ENCODE measurements around the gene SPATA12.
"Not testable (repeated sequence)": the region's sequence is repeated elsewhere in the genome, so short reads cannot be mapped to it uniquely, and the experiment has no call there.

SPATA12 gene

DNA sequence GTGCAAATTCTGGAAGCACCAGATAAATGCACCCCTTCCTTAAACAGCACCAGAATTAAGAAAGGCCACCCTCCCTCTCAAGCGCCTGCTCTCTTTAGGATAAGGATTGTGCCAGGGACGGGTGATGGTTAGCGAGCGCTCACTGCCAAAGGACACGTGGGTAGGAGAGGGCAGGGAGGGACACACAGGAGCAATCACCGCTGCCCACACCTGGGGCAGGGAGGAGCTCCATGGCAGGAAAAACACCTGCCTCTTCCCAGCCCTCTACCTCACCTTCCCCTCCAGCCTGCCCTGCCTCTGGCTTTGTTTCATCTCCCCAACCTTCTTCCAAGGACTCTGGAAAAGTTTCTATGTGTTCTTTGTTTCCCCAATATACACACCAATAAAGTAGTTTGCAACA lies 7.3 kb upstream of the SPATA12 start:
- DNase-seq: no peak

DNA sequence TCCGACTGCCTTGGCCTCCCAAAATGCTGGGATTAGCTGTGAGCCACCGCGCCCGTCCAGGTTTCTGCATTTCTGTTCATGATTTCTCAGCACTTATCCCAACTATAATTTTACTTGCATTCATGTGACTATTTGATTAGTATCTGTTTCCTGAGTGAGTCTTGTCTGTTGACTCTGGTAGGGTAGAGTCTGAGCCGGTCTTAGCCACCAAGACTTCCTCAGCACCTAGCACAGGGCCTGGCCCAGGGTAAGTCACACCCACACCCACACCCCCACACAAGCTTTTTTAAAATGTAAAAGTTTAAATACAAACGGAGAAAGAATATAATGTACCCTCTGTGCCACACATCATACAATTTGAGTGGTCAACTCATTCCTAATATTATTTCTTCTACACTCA lies 3.1 kb upstream of the SPATA12 start:
- no peak for DNase-seq

DNA sequence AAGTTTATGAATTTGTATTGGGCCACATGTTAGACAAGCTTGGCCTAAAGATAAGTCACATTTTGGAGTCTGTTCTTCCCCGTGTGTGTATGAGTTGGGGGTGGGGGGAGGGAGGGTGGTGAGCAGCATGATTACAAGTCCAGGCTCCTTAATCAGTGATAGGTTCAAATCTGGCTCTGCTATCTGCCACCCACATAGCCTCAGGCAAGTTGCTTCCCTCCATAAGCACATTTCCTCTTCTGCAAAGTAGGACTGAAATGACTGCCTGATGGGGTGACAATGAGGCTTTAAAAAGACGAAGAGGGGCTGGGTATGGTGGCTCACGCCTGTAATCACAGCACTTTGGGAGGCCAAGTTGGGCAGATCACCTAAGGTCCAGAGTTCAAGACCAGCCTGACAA lies 1.1 kb upstream of the SPATA12 start:
- DNase-seq: no peak

DNA sequence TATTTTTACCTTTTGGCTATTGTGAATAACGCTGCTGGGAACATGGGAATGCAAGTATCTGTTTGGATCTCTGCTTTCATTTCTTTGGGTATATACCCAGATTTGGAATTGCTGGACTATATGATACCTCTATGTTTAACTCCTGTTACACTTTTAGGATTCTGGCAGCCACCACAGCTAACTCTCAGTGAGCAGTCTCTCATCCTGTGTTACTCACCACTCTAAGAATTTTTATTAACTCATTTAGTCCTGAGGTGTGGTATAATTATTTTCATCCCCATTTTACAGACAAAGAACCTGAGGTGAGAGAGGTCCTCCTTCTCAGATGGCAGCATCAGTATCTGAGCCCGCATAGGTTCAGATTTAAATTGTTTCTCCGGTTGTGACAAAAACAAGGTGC lies 1.1 kb downstream of the SPATA12 start:
- DNase-seq: no peak

DNA sequence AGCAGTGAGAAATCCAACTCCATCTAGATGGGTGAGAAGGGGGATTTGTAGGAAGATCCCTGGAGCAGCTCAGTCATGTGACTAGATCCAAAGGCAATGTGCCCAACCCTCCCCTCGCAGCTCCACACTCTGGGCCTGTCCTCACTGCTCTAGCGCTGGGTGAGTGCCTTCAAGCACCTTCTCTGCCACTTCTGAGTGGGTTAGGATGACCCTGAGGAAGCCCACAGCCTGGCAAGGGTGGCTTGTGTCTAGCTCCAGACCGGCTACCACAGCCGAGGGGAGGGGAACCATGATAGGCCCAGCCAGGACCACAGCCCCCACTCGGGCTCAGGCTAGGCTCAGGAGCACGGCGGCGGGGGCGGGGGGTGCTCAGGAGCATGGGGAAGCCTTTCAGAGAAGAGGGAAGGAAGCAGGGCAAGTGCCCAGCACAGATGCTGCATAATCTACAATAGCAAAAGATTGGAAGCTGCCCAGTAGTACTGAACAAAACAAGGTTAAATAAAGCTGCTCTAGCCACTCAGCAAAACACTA lies 1.7 kb downstream of the SPATA12 start:
- no peak for DNase-seq

DNA sequence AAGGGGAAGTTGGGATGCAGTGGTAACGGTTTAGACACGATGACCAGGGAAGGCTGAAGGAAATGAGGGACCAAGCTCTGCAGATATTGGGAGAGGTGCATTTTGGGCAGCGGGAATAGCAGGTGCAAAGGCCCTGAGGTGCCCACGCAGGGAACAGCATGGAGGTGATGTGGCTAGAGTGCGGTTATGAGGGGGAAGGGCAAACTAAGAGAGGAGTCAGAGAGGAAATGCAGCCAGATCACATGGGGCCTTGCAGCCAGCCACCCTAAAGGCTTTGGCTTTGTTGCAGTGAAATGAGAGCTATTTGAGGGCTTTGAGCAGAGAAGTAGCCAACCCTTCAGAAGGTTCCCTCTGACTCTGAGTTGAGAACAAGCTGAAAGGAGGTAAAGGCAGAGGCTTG lies 2.6 kb downstream of the SPATA12 start:
- no peak for DNase-seq

DNA sequence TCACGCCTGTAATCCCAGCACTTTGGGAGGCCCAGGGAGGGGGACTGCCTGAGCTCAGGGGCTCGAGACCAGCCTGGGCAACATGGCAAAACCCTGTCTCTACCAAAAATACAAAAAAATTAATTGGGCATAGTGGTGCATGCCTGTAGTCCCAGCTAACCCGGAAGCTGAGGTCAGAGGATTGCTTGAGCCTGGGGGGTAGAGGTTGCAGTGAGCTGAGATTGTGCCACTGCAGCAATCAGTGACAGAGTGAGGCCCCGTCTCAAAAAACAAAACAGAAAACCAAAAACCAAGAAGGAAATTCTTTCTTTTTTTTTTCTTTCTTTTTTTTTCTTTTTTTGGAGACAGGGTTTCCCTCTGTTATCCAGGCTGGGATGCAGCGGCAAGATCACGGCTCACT lies 3.5 kb downstream of the SPATA12 start:
- DNase-seq: no peak

DNA sequence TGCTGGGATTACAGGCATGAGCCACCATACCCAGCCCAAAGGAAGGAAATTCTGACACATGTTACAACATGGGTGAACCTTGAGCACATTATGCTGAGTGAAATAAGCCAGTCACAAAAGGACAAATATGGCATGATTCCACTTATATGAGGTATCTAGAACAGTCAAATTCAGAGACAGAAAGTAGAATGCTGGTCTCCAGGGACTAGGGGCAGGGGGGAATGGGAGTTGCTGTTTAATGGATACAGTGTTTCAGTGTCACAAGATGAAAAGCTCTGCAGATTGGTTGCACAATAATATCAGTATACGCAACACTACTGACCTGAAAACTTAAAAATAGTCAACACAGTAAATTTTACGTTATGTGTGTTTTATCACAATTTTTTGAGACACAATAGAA lies 4.1 kb downstream of the SPATA12 start:
- DNase-seq: no peak

DNA sequence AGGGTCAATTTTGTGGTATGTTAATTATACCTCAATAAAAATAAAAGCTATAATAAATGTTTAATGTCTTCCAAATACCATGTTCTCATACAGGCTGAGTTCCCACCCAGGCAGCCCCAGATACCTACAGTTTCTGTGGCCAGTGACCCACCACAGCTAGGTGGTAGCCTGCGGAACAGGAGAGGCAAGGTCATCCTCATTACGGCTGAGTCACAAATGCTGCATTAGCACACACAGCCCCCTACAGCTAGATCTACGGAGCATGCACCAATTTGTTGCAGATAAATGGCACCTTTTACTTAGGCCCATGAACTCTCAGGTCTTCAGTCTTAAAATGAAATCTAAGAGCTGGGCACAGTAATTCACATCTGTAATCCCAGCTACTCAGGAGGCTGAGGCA lies 5.1 kb downstream of the SPATA12 start:
- DNase-seq: no peak

DNA sequence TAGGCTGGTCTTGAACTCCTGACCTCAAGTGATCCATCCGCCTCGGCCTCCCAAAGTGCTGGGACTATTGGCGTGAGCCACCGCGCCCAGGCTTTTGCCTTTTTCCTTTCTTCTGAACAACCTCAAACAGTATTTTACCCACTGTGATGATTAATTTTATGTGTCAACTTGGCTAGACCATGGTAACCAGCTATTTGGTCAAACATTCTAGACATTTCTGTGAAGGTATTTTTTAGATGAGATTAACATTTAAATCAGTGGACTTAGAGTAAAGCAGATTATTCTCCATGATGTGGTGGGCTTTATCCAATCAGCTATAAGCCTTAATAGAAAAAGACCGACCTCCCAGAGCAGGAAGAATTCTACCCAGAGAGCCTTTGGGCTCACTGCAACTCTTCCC lies 6.0 kb downstream of the SPATA12 start:
- DNase-seq: no peak

DNA sequence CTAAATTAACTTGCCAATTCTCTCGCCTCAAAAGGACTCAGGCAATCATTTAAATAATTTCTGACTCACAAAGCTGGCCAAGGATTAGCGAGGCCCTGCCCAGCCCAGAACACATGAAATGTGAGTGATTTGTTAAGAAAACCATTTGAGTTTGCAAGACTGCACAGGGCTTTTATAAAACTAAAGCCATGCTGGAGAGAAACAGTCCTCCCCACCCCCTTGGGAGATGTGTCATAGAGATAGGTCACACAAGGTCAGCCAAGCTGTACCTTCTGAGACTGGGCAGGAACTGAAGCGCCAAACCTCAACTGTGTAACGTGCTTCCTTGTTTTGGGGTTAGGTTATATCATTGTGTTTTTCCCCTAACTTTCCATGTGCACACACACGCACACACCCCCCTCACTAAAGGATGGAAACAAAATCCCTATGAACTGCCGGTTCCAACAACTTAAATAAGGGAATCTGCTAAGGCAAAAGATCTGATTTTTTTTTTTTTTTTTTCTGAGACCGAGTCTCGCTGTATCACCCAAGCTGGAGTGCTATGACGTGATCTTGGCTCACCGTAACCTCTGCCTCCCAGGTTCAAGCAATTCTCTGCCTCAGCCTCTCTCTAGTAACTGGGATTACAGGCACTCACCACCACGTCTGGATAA lies 8.1 kb downstream of the SPATA12 start:
- DNase-seq: peak; percentile 9

DNA sequence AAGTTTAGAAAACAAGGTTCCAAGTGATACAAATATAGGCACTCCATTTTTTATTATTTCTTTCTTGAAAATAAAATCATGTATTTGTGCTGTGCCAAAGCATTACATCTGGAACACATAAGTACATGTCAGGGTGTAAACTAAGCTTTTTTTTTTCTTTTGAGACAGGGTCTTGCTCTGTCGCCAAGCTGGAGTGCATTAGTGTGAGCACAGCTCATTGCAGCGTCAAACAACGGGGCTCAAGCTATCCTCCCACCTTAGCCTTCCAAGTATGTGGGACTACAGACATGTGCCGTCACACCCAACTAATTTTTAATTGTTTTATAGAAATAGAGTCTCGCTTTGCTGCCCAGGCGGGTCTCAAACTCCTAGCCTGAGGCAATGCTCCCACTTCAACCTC lies 9.0 kb downstream of the SPATA12 start:
- DNase-seq: no peak

DNA sequence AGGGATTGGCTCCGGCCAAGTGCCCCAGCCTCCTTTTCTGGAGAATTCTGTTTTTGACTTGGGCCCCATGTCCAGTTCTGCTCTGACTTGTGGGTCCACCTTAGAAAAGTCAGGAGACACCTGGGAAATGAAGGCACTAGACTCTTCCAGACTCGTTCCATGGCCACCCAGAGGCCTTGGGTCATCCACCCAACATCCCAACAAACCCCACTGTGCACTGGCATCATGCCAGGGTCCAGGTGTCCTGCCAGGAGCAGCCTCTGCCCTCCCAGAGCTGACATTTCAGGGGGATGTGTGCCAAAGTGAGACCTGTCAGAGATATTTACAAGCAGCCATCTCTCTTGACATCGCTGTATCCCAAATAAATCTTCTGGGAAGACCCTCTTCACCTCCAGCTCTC lies 13.2 kb downstream of the SPATA12 start:
- no peak for DNase-seq

DNA sequence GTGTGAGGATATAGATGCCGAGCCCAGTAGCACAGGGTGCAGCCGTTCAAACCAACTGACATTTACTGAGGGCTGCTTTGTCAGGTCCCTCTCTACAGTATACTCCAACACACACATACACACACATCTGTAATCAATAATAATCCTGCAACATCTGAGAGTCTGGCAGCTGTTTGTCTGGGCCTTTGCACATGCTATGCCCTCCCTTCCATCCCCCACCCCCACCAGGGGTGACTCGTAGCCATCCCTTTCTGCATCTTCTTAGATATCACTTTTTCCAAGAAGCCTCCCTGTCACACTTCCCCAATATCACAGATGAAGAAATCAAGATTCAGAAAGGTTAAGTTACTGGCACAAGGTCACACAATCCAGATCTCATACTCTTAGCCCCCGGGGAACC lies 13.7 kb downstream of the SPATA12 start:
- no peak for DNase-seq

DNA sequence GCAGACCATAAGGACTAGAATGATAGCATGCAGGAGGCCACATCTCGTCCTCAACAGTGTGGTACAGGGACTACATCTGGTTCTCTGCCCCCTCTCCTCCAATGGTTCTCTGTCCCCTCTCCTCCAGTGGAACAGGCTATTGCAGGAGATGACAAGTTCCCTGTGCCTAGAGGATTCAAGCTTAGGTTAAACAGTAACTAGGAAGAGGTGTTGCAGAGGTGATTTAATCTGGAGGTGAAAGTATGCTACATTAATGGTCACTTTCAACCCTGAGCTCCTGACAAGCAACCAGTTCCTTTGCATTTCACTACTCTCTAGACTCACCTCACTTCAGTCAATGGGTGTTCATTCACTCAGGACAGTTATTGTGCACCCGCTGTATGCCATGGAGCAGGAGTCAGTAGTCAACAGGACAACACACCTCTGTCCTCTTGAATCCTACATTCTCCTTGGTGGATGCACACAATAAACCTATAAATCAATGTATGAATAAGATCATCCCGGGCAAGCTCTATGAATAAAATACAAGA lies 16.0 kb downstream of the SPATA12 start:
- DNase-seq: no peak

DNA sequence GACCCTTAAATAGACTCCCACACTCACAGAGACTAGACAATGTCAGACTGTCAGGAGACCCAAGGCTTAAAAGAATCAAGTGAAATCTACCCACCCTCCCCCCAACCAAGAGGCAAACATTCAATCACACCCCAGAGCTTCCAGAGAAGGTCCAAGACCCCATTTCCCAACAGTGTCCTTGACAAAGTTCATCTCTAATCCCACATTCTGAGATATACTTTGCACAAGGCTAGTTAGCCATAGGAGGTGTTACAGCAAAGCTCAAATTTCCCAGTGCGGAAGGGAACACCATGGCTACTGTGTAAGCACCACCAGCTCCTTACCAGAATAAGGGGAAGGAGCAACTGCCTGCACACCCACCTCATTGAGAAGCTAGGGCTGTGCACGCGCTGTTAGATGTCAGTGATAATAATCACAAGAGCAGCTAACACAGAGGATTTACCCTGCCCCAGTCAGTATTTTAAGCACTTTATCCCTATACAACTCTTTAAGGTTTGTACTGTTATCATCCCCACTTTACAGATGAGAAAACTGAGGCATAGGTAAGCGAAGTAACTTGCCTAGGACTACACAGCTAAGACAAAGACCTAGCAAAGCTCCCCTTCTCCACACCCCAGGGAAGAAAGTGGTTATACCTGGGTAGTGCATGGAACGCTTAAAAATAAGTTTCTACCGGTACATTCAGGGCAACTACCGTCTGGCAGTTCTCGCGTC lies 17.3 kb downstream of the SPATA12 start:
- DNase-seq: no peak

DNA sequence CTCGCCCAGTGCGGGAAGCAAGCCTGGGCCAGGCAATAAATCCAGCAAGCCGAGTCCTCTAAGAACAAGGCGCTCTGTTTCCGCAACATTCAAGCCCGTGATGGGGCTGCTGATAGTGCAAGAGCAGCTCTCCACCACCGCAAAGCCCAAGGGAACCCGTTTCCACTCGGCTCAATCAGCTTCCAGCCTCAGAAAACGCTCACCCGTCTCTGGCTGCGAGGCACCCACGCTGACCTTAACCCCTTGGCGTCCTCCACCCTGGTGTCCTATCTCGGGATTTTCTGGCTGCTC lies 17.8 kb downstream of the SPATA12 start:
- DNase-seq: peak; percentile 73

DNA sequence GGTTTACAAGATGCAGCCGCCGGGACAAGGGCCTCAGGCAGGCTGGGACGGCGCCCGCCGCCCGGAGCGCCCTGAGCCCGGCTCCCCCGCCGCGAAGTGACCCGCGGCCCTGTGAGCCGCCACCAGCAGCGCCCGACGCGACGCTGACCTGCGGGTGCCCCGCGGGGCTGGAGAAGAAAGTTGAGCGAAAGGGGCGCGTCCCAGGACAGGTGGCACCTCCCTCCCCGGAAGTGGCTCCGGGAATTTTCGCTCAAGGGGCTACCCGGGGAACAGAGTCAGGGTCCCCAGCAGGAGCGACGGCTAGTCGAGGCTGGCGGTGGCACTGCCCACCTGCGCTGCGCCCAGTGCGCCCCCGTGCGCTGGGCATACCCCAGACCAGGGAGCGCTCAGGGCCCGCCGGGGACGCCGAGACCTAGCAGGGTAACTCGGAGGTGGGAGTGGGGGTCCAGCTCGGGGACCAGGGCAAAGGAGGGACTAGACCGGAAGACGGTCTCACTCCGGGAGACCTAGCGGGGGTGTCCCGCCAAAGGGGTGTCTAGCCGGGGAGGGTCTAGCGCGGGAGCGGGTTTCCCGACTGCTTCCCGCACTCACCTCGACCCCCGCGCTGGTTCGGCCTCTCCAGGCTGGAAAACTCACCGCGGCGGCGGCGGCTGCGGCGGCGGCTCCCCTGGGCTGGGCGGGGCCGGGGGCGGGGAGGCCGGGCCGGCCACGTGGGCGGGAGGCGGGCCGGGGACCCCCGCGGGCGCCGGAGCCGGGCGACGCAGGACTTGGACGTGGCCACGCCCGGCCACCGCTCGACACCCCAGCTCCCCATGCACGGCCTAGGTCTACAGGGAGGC lies 18.4 kb downstream of the SPATA12 start:
- DNase-seq: peak; percentile 78

DNA sequence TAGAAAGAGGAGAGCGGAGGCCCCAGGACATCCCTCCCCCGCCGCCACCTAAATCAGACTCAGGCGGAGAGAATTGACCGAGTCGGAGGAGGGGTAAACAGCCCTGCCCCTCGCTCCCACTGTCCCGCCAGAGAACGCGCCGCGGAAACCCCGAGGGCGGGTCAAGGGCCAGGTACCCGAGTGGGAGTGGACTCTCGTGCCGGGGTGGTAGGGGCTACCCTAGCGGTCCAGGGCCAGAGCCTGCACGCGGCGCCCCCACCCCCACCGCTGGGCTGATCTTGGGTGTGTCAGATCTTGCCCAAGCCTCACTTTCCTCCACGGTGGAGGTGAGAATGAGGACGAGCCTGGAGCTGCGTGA lies 19.0 kb downstream of the SPATA12 start:
- peak; percentile 55 for DNase-seq

DNA sequence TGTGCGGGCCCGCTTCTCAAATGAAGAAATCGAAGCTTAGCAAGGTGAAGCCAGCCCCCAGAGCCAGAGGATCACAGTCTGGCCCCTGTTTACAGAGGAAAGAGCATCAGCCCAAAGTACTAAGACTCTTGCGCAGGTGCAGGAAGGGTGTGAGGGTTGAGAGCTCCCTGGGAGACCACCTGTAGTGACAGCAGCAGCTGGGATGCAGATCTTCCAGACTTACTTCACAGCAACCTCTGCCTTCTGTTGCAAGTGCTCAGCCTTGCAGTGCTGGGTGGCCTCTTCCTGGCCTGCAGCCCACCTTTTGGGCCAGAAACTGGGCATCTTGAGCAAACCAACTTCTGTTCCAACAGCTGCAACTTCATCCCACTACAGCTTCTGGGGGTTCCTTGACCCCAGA lies 19.7 kb downstream of the SPATA12 start:
- peak; percentile 9 for DNase-seq

DNA sequence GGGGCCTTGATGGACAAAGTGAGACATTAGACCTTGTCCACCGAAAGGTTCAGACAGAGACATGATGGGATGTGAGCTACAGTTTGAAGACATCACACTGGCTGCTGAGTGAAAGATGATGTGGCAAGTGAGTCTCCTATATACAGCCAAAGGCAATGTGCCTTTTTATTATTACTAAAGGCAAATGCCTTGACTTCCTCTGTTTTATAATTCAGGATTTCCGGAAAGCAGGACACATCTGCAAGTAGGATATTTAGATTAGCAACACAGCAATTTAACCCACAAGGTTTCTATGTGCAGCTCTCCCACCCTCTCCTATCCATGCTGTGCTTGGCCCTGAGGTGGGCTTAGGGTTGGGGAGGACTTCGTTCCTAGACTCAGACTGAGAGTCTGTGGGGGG lies 20.7 kb downstream of the SPATA12 start:
- DNase-seq: no peak

DNA sequence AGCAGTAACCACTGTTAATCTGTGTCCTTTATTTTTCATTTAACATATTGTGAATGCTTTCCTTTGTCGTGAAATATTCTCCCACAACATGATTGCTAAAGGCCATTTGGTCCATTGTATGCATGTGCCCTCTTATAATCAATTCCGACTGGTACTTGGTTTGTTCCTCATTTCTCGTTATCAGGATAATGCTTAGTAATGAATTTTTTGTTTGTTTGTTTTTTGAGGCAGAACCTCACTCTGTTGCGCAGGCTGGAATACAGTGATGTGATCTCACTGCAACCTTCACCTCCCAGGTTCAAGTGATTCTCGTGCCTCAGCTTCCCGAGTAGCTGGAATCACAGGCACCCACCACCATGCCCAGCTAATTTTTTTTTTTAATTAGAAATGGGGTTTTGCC lies 22.0 kb downstream of the SPATA12 start:
- DNase-seq: no peak

DNA sequence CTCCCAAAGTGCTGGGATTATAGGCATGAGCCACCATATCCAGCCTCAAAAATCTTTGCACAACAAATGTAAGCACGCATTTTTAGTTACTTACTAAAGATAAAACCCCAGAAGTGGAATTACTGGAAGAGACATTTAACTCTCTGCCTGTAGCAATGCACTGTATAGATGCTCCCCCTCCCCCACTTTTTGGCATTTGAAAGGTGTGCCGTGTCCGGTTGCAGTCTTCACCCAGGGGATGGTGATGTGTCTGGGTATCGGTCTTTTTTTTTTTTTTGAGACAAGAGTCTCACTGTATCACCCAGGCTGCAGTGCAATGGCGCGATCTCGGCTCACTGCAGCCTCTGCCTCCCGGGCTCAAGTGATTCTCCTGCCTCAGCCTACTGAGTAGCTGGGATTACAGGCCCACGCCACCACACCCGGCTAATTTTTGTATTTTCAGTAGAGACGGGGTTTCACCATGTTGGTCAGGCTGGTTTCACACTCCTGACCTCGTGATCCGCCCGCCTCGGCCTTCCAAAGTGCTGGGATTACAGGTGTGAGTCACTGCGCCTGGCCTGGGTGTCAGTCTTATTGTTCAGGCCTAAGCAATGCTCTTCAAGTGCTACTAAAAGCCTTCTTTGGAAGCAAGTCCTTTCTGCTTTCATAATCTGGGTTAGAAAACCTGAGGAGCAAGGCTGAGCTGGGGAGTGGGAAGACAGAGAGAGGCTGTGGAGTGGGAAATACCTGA lies 23.0 kb downstream of the SPATA12 start:
- DNase-seq: not testable (repeated sequence)

All from retina (tissue), 1 donor.